Endothelial cell of umbilical vein (primary cell): ENCODE data around the gene CLTB. TPM values are rescaled to one million over a fixed set of nuclear protein-coding genes. Genes with fewer than 3 reads are reported as not detected.

Experiments used
- BruUV-seq: library from RNA; stranded (reverse); fragments of 400-500 nt; replicated peaks from 2 replicates; lab custom pipeline; 2021; lab: Mats Ljungman, UMichigan
- CTCF ChIA-PET: fragments of 300-600, 350-600 bp; sonication (Branson Sonifier 250); formaldehyde crosslinking; loops from one replicate; lab custom pipeline; 2021; ENCODE audit warnings: antibody characterized with exemption, inconsistent platforms; lab: Charles Lee
- POLR2A ChIA-PET: fragments of 300-600, 350-600 bp; sonication (Branson Sonifier 250); formaldehyde crosslinking; loops from one replicate; lab custom pipeline; 2021; ENCODE audit warnings: antibody characterized with exemption, inconsistent platforms; lab: Charles Lee
- DNase-seq: peaks from one replicate; pipeline ENCODE4 v3.0.0-alpha.2; 2011; ENCODE audit warnings: low read depth, low spot score
- FAIRE-seq: peaks from 2 replicates; lab custom pipeline; 2011; peaks lifted over from hg19 to GRCh38; lab: Jason Lieb, UNC
- H2AFZ ChIP-seq: 2 replicates; pipeline ENCODE4 v1.6.0; 2012; ENCODE audit warnings: low read depth, low read length, control low read depth, inconsistent platforms
- H3K27ac ChIP-seq: 2 replicates; pipeline ENCODE4 v1.5.1; 2011; ENCODE audit warnings: low read depth, mild to moderate bottlenecking, control low read depth, low read length, moderate library complexity; ENCODE audit not compliant: insufficient read depth
- H3K27me3 ChIP-seq, 2 experiments: 2 replicates each; pipeline versions ENCODE4 v1.6.0 to v1.6.1; 2011; ENCODE audit warnings: low read length in 2 of 2, mixed read lengths in 1 of 2; ENCODE audit not compliant: control insufficient read depth in 2 of 2, insufficient read depth in 2 of 2
- H3K36me3 ChIP-seq, 2 experiments: 2 replicates in 1 of 2; 3 replicates in 1 of 2; pipeline ENCODE4 v1.5.1; 2011; ENCODE audit warnings: low read length in 2 of 2, mild to moderate bottlenecking in 1 of 2, moderate library complexity in 1 of 2; ENCODE audit not compliant: control insufficient read depth in 2 of 2, insufficient read depth in 2 of 2; ENCODE audit errors: extremely low read depth in 1 of 2
- H3K4me1 ChIP-seq: 3 replicates; pipeline ENCODE4 v1.5.1; 2011; ENCODE audit warnings: mild to moderate bottlenecking, low read length; ENCODE audit not compliant: control insufficient read depth, insufficient read depth; ENCODE audit errors: extremely low read depth
- H3K4me2 ChIP-seq: 2 replicates; pipeline ENCODE4 v1.6.1; 2011; ENCODE audit warnings: low read length, control low read depth, mixed read lengths; ENCODE audit not compliant: insufficient read depth
- H3K4me3 ChIP-seq, 3 experiments: fragments of 200-600 bp in 1 of 3; sonication (generic), shearing (Covaris generic) in 1 of 3; replicated peaks in 1 of 3; 2 replicates each; pipeline ENCODE4 v1.5.1; 2011 to 2016; ENCODE audit warnings: control low read depth in 3 of 3, low read length in 3 of 3, mild to moderate bottlenecking in 2 of 3, inconsistent platforms in 1 of 3, low read depth in 1 of 3, moderate library complexity in 1 of 3; ENCODE audit not compliant: insufficient read depth in 1 of 3
- H3K79me2 ChIP-seq: 2 replicates; pipeline ENCODE4 v1.6.0; 2012; ENCODE audit warnings: low read length, inconsistent platforms; ENCODE audit not compliant: control insufficient read depth, insufficient read depth
- H3K9ac ChIP-seq: replicated peaks from 2 replicates; pipeline ENCODE3; 2011; ENCODE audit warnings: low read length, control low read depth; ENCODE audit not compliant: insufficient read depth; ENCODE audit errors: extremely low read depth
- H3K9me1 ChIP-seq: replicated peaks from 3 replicates; pipeline ENCODE4 v1.6.0; 2011; ENCODE audit warnings: mild to moderate bottlenecking, low read length; ENCODE audit not compliant: control insufficient read depth, insufficient read depth; ENCODE audit errors: extremely low read depth
- H3K9me3 ChIP-seq: replicated peaks from 2 replicates; pipeline ENCODE4 v1.5.1; 2012; ENCODE audit warnings: low read length, inconsistent platforms; ENCODE audit not compliant: control insufficient read depth, insufficient read depth
- H4K20me1 ChIP-seq: replicated peaks from 2 replicates; pipeline ENCODE3; 2011; ENCODE audit warnings: mild to moderate bottlenecking, low read length; ENCODE audit not compliant: control insufficient read depth, insufficient read depth; ENCODE audit errors: extremely low read depth
- EZH2 ChIP-seq: IDR thresholded peaks from 2 replicates; pipeline ENCODE4 v1.6.1; 2012; ENCODE audit warnings: borderline replicate concordance, low read depth, mild to moderate bottlenecking, moderate library complexity, low read length, inconsistent platforms; ENCODE audit not compliant: severe bottlenecking
- FOS ChIP-seq: IDR thresholded peaks from 2 replicates; pipeline ENCODE4 v1.6.1; 2011; ENCODE audit warnings: mild to moderate bottlenecking, low read length, moderate library complexity, borderline replicate concordance; ENCODE audit not compliant: insufficient read depth
- GATA2 ChIP-seq: IDR thresholded peaks from 2 replicates; pipeline ENCODE4 v1.7.0; 2011; ENCODE audit warnings: low read depth, mild to moderate bottlenecking, moderate library complexity, mixed read lengths, low read length; ENCODE audit not compliant: insufficient read length, insufficient read depth
- JUN ChIP-seq: IDR thresholded peaks from 2 replicates; pipeline ENCODE4 v1.6.1; 2011; ENCODE audit warnings: borderline replicate concordance, low read depth; ENCODE audit not compliant: insufficient read length, insufficient read depth
- MYC ChIP-seq: IDR thresholded peaks from one replicate; pipeline ENCODE4 v1.6.1; 2011; ENCODE audit warnings: mild to moderate bottlenecking, low read depth, low read length
- POLR2A ChIP-seq: IDR thresholded peaks from 2 replicates; pipeline ENCODE4 v1.6.1; 2012; ENCODE audit warnings: low read depth, mild to moderate bottlenecking, control low read depth, low read length
- POLR2AphosphoS5 ChIP-seq: IDR thresholded peaks from 2 replicates; pipeline ENCODE4 v1.6.1; 2012; ENCODE audit warnings: low read depth, mild to moderate bottlenecking, control low read depth, low read length, moderate library complexity; ENCODE audit not compliant: insufficient read depth
- dilution Hi-C: fragments of 300-500 bp; cut with MboI; formaldehyde crosslinking; loops from one replicate; pipeline ENCODE4 v1.15.0; 2019; ENCODE audit warnings: low sequenced_read_pairs; ENCODE audit not compliant: extremely low pct_ligation_motif_present
- intact Hi-C: fragments of 100-400 bp; cut with micrococcal nuclease; formaldehyde crosslinking; loops from one replicate; pipeline ENCODE4 v1.10.0; 2022
- polyA plus RNA-seq, 4 experiments: library from polyadenylated mRNA; depleted of rRNA in 3 of 4; stranded (reverse) in 3 of 4; unstranded in 1 of 4; fragments of >200 nt; gene quantifications; 2 replicates each; pipeline versions ENCODE4 v1.2.1 to v1.2.3, GENCODE V29; 2011 to 2012; ENCODE audit warnings: missing spikeins in 1 of 4
- total RNA-seq: library from RNA; stranded (reverse); gene quantifications from 2 replicates; pipeline ENCODE4 v1.2.3, GENCODE V29; 2021
- TF ChIP-seq, protein P1 (sequence below), 2 donors: IDR thresholded peaks; 1 replicate in 1 of 2; 2 replicates in 1 of 2; pipeline ENCODE4 v1.5.1; 2011; ENCODE audit warnings: low read length in 2 of 2, mild to moderate bottlenecking in 2 of 2, moderate library complexity in 2 of 2, control low read depth in 1 of 2, inconsistent platforms in 1 of 2, low read depth in 1 of 2; ENCODE audit not compliant: insufficient read depth in 1 of 2; ENCODE audit errors: extremely low read depth in 1 of 2
- TF ChIP-seq, protein P2 (sequence below): IDR thresholded peaks from 2 replicates; pipeline ENCODE4 v1.6.1; 2011; ENCODE audit not compliant: insufficient read depth, insufficient read length

CLTB gene
- total and polyA plus RNA-seq, 2 donors (not counting 3 experiments of a cell fraction or from before 2014, with no cell fraction given), result 73.2 to 111 TPM

DNA sequence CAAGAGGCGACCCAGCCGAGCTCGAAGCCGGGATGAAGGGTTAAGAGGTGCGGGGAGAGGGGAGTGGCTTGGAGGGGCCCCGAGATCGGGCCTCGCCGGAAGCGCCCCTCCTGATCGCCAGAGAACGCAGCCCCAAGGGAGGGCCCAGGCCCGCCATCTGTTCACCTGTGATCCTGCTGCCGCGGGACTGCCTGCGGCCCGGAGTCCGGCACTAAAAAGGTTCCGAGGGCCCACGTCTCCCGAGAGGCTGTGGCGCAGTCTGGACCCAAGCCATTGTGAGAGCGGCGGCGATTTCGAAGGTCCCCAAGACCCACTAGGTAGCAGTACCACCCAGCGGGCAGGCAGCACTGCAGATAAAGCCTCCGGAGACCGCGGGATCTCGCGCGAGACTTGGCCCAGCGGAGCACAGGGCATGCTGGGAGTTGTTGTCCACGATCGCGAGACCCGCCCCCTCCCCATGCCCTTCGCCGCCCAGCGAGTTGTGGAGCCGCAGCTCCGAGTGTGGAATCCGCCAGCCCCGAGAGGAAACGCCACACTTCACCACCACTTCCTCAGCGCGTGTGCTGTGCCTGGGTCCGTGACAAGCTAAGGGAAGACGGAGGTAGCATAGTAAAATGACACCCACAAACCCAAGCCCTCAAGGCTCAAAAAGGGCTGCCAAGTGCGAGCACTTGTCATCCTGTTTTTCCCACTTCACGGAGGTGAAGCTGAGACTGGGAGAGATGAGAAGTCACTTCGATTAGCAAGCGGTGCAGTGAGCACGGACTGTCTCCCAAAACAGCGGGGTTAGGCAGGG, 54.7 kb downstream of the CLTB start, which contains the start of gene KIAA1191:
Gene KIAA1191, minus strand, starts transcription at position 328 of the 796 bp plus-strand sequence. CDS start 2,256 bp downstream, outside the sequence.
- H3K4me2 ChIP-seq, result peak within 1 kb of the TSS; percentile 75
- H3K4me1 ChIP-seq, result peaks cover 13% of the 10 kb centered on the region
- peaks cover 35% of the 10 kb centered on the region for H3K79me2 ChIP-seq
- H3K9me1 ChIP-seq, result no peaks in the 10 kb centered on the region
- peak within 1 kb of the TSS; percentile 94 for H2AFZ ChIP-seq
- POLR2A ChIA-PET, result interaction anchor here (0.8 kb wide), 1 partner anchor 176 kb away, joined by 4 read pairs; the partner anchor contains the start of gene RNF44
- peak; percentile 94 for FAIRE-seq
- DNase-seq, result peak; percentile 94
- H3K9ac ChIP-seq, result peak within 1 kb of the TSS; percentile 95
- no peaks in the 10 kb centered on the region for H3K9me3 ChIP-seq
- H3K27ac ChIP-seq, result peak within 1 kb of the TSS; percentile 67
- peak within 1 kb of the TSS; percentile 83 to 99 (median 92) for H3K4me3 ChIP-seq
- no peaks in the 10 kb centered on the region for H4K20me1 ChIP-seq
- no peaks in the 10 kb centered on the region for H3K27me3 ChIP-seq
- intact Hi-C loops (loop anchor here (1.0 to 10.0 kb wide), 3 partner anchors 27 to 175 kb away; partner anchors contain the start of genes HIGD2A, NOP16, RNF44 and SIMC1), dilution Hi-C loops (no loop called here)
- no peak for TF ChIP-seq JUN
- no peak for TF ChIP-seq EZH2
- TF ChIP-seq, protein P1, sequence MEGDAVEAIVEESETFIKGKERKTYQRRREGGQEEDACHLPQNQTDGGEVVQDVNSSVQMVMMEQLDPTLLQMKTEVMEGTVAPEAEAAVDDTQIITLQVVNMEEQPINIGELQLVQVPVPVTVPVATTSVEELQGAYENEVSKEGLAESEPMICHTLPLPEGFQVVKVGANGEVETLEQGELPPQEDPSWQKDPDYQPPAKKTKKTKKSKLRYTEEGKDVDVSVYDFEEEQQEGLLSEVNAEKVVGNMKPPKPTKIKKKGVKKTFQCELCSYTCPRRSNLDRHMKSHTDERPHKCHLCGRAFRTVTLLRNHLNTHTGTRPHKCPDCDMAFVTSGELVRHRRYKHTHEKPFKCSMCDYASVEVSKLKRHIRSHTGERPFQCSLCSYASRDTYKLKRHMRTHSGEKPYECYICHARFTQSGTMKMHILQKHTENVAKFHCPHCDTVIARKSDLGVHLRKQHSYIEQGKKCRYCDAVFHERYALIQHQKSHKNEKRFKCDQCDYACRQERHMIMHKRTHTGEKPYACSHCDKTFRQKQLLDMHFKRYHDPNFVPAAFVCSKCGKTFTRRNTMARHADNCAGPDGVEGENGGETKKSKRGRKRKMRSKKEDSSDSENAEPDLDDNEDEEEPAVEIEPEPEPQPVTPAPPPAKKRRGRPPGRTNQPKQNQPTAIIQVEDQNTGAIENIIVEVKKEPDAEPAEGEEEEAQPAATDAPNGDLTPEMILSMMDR (IDR thresholded peaks at IDR 0.05; ENCODE audit: extremely low read depth in 1 of 2, insufficient read depth in 1 of 2, low read depth in 1 of 2, low read length in 2 of 2), result no peak
- peak; percentile 85 for TF ChIP-seq POLR2AphosphoS5
- peak; percentile 25 for TF ChIP-seq MYC
- no peak for TF ChIP-seq FOS
- peak; percentile 98 for TF ChIP-seq POLR2A
- TF ChIP-seq, protein P2, sequence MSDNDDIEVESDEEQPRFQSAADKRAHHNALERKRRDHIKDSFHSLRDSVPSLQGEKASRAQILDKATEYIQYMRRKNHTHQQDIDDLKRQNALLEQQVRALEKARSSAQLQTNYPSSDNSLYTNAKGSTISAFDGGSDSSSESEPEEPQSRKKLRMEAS, result no peak
- TF ChIP-seq GATA2, result peak; percentile 26
- H3K36me3 ChIP-seq, result peaks cover 0 to 3% of the 10 kb centered on the region in 2 experiments
- CTCF ChIA-PET, result interaction anchor here (1.1 to 2.9 kb wide), 4 partner anchors 11 to 1246 kb away, joined by 3 to 12 read pairs (median 4); no protein-coding TSS in a partner anchor
- TSS peak; percentile 67 for BruUV-seq
